GM12891 (cell line): ENCODE measurements around the gene SLC7A14.

Experiments
- PAX5 ChIP-seq: IDR thresholded peaks from 2 replicates; pipeline ENCODE4 v1.6.1; 2011; ENCODE audit warnings: low read length, moderate library complexity, mild to moderate bottlenecking; ENCODE audit not compliant: insufficient read depth, severe bottlenecking
- POLR2A ChIP-seq: IDR thresholded peaks from 2 replicates; pipeline ENCODE4 v1.6.1; 2011; ENCODE audit warnings: low read depth, low read length, control low read depth
- POLR2AphosphoS5 ChIP-seq: IDR thresholded peaks from 2 replicates; pipeline ENCODE4 v1.6.1; 2011; ENCODE audit warnings: low read depth, low read length, control low read depth
- POU2F2 ChIP-seq: IDR thresholded peaks from 2 replicates; pipeline ENCODE4 v1.6.1; 2011; ENCODE audit warnings: low read depth, mild to moderate bottlenecking, control low read depth, low read length, moderate library complexity
- SPI1 ChIP-seq: IDR thresholded peaks from 2 replicates; pipeline ENCODE4 v1.6.1; 2011; ENCODE audit warnings: low read depth, low read length, control low read depth
- TAF1 ChIP-seq: IDR thresholded peaks from 2 replicates; pipeline ENCODE4 v1.6.1; 2011; ENCODE audit warnings: low read depth, low read length, control low read depth

DNA sequence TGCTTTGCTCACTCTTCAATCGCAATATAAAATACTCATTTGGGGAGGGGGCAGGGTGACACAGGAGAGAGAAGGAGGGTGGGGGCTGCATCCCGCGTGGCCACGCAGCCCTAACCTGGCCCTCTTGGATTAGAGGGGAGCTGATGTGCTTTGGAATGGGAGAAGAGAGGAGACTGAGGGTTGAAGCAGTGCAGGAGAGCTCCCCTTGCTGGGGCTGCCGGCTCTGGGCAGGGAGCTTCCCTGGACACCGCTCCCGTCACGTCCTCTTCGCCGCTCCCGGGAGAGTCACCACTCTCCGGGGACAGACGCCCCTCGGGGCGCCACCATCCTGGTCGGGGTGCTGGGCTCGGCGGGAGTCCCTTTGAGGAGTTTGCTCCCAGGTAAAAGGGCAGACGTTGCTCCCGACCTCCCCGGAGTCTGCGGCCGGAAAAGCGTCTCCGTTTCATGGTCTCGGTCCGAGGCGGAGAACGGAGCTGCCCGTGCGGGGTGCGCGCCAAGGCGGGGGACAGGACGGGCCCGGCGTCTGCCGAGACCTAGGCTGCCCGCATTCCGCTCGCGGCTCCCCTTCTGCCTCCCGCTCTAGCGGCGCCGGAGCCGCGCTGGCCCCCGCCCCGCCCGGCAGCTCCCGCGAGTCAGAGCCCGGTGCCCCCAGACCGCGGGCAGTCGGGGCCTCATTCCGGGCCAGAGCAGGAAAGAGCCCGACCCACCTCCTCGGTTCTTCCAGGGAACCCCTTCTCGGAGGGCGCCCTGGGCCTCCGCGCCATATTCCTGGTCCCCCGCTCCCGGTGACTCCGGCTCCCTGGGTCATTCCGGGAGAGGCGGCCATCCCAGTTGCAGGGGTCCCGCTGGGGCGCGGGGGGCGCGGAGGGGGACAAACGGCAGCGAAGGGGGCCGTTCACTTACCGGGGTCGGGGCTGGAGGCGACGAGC, 603 bp downstream of the SLC7A14 start:
- TF ChIP-seq TAF1 (no peak), POLR2A (no peak), POLR2AphosphoS5 (no peak), SPI1 (no peak), POU2F2 (no peak), PAX5 (no peak)
